ENCODE data around the gene CEMIP2. TPM values are rescaled to one million over a fixed set of nuclear protein-coding genes. Genes with fewer than 3 reads are reported as not detected.

The CEMIP2 gene
- total and polyA plus RNA-seq, 2 of the 13 experiments (the other 11 are each of a cell fraction or from before 2014, with no cell fraction given) = 94.3 to 128 TPM

DNA sequence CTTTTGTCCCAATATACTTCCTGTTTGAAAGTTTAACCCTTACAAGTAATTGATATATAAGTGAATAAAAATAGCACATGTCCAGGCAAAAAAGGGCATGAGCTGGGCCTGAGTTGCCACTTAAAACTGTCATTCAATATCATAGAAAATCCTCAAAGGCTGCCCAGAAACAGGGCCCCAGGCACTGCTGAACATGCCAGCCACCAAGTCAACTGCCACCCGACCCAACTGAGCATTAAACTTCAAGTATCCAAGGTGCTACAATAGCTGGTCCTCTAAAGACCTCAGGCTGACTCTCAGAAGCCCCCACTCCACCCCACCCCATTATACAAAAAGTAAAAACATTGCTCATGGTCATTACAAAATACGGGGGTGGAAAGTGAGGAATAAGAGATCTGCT is 83.7 kb downstream of the CEMIP2 start:
- peaks cover 15 to 35% of the 10 kb centered on the region in 2 experiments; a peak in 4 of 5 replicates for H3K36me3 ChIP-seq (replicated peaks in 1 of 2; ENCODE audit: control insufficient read depth in 1 of 2, insufficient read depth in 2 of 2, low read length in 2 of 2)
- 100% methylated on average over 2 of the region's 2 CpGs for WGBS (ENCODE audit: low lambda C conversion rate)
- no peak overlapping the region for H2AFZ ChIP-seq (ENCODE audit: low read length)
- no TSS peak for BruUV-seq (replicated peaks)
- FAIRE-seq = no peak
- in situ Hi-C loops (cut with HindIII; ENCODE audit: extremely low pct_ligation_motif_present, low pct_unique_long_range_greater_than_20kb) = no loop called here
- H3K79me2 ChIP-seq (ENCODE audit: insufficient read depth, low read length) = no peaks in the 10 kb centered on the region
- H3K9me3 ChIP-seq (ENCODE audit: low read length) = no peaks in the 10 kb centered on the region
- TF ChIP-seq RBM22 (optimal IDR thresholded peaks at IDR 0.05; ENCODE audit: low read length) (peak; percentile 76), HDAC2 (CRISPR knock-in tag; IDR thresholded peaks at IDR 0.05) (no peak)
- H3K27ac ChIP-seq (ENCODE audit: extremely low read length, insufficient read depth, low read length) = no peak overlapping the region
- peaks cover 41% of the 10 kb centered on the region for H3K4me1 ChIP-seq (ENCODE audit: insufficient read depth, low read length)
- no peak for DNase-seq (ENCODE audit: low spot score)
- no peak overlapping the region for H3K4me3 ChIP-seq (replicated peaks in 1 of 3; ENCODE audit: insufficient read depth in 1 of 3, low read depth in 2 of 3, low read length in 3 of 3)
- POLR2A ChIA-PET = interaction anchor here (1.9 kb wide), 1 partner anchor 85 kb away, joined by 7 read pairs; no protein-coding TSS in a partner anchor
- H3K27me3 ChIP-seq (ENCODE audit: control insufficient read depth in 1 of 2, insufficient read depth in 2 of 2, low read length in 2 of 2) = no peaks in the 10 kb centered on the region
- H3K9ac ChIP-seq (ENCODE audit: insufficient read depth, low read depth, low read length) = no peak overlapping the region
- CTCF ChIA-PET (ENCODE audit: low intra/inter-chr PET ratio, low total read pairs) = no interaction called here
- no peak overlapping the region for H3K4me2 ChIP-seq (ENCODE audit: low read depth, low read length)
- intact Hi-C loops (cut with micrococcal nuclease; ENCODE audit: unreplicated experiment) = no loop called here
- no peaks in the 10 kb centered on the region for H4K20me1 ChIP-seq (ENCODE audit: insufficient read depth, low read length)
- ATAC-seq = no peak

DNA sequence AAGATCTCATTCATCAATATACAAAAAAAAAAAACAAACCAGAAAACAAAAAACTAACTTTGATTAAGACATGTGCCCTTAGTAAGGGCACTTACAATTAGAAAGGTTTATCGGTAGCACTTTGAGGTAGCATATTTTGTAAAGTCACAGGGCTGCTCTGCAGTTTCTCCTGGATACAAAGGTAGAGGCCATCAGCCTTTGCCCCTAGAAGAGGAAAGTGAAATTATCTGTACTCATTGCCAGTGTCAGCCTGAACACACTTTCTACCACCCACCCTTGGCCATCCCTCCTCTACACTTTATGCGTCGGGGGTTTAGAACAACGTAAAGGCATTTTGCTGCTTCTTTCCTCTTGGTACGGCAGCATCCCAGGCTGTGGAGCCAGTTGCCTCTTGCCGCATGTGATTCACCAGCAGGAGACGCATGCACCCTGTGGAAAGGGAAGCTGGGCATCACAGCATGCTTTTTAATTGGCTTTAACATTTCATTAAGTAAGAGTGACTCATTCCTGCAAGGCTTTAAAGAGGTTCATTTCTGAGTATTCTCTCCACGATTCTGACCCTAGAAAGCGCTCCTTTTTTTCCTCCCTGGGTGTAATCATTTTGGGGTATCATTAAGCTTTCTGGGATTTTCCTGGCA is 84.6 kb downstream of the CEMIP2 start:
- Histone ChIP-seq H4K20me1 (ENCODE audit: insufficient read depth, low read length) (no peaks in the 10 kb centered on the region), H3K9me3 (ENCODE audit: low read length) (no peaks in the 10 kb centered on the region), H3K9ac (ENCODE audit: insufficient read depth, low read depth, low read length) (no peak overlapping the region), H3K27ac (ENCODE audit: extremely low read length, insufficient read depth, low read length) (peak overlapping the region; percentile 18), H3K27me3 (ENCODE audit: control insufficient read depth in 1 of 2, insufficient read depth in 2 of 2, low read length in 2 of 2) (no peaks in the 10 kb centered on the region), H3K4me3 (replicated peaks in 1 of 3; ENCODE audit: insufficient read depth in 1 of 3, low read depth in 2 of 3, low read length in 3 of 3) (no peak overlapping the region), H3K36me3 (replicated peaks in 1 of 2; ENCODE audit: control insufficient read depth in 1 of 2, insufficient read depth in 2 of 2, low read length in 2 of 2) (peaks cover 13 to 26% of the 10 kb centered on the region in 2 experiments; a peak in 4 of 5 replicates), H3K4me2 (ENCODE audit: low read depth, low read length) (no peak overlapping the region), H3K4me1 (ENCODE audit: insufficient read depth, low read length) (peaks cover 50% of the 10 kb centered on the region), H3K79me2 (ENCODE audit: insufficient read depth, low read length) (no peaks in the 10 kb centered on the region), H2AFZ (ENCODE audit: low read length) (no peak overlapping the region)
- CTCF ChIA-PET (ENCODE audit: low intra/inter-chr PET ratio, low total read pairs) = no interaction called here
- DNase-seq (ENCODE audit: low spot score) = no peak
- TSS peak; percentile 25 for BruUV-seq (replicated peaks)
- no peak for ATAC-seq
- 95% methylated on average over 9 of the region's 9 CpGs for WGBS (ENCODE audit: low lambda C conversion rate)
- in situ Hi-C loops (cut with HindIII; ENCODE audit: extremely low pct_ligation_motif_present, low pct_unique_long_range_greater_than_20kb) = no loop called here
- no peak for FAIRE-seq
- TF ChIP-seq XRCC5 (optimal IDR thresholded peaks at IDR 0.05; ENCODE audit: low read length) (no peak), KMT2B (CRISPR knock-in tag; IDR thresholded peaks at IDR 0.05) (no peak), BRD4 (CRISPR knock-in tag; IDR thresholded peaks at IDR 0.05) (no peak), ZBTB38 (CRISPR knock-in tag; IDR thresholded peaks at IDR 0.05) (peak; percentile 22; the same call in 1 of the 2 replicates), RBM22 (optimal IDR thresholded peaks at IDR 0.05; ENCODE audit: low read length) (peak; percentile 26), EZH2 (conservative IDR thresholded peaks at IDR 0.05; ENCODE audit: low read depth, low read length) (no peak), STAG1 (CRISPR knock-in tag; IDR thresholded peaks at IDR 0.05) (0 out of 2 replicates have a peak, but pooled peaks have one; percentile 12), RARG (CRISPR knock-in tag; IDR thresholded peaks at IDR 0.05; ENCODE audit: low read depth) (no peak)
- TF ChIP-seq, protein P1, sequence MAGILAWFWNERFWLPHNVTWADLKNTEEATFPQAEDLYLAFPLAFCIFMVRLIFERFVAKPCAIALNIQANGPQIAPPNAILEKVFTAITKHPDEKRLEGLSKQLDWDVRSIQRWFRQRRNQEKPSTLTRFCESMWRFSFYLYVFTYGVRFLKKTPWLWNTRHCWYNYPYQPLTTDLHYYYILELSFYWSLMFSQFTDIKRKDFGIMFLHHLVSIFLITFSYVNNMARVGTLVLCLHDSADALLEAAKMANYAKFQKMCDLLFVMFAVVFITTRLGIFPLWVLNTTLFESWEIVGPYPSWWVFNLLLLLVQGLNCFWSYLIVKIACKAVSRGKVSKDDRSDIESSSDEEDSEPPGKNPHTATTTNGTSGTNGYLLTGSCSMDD (CRISPR knock-in tag; IDR thresholded peaks at IDR 0.05) = no peak
- TF ChIP-seq, protein P2, sequence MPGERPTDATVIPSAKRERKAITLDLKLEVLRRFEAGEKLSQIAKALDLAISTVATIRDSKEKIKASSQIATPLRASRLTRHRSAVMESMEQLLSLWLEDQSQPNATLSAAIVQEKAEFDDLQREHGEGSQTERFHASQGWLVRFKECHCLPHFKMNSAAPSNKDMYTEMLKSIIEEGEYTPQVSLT (CRISPR knock-in tag; IDR thresholded peaks at IDR 0.05; ENCODE audit: borderline replicate concordance, low read depth) = no peak
- POLR2A ChIA-PET = interaction anchor here (1.9 kb wide), 1 partner anchor 86 kb away, joined by 7 read pairs; no protein-coding TSS in a partner anchor
- intact Hi-C loops (cut with micrococcal nuclease; ENCODE audit: unreplicated experiment) = no loop called here
